HepG2 (cell line): ENCODE data around the gene LYRM7. TPM values are rescaled to one million over a fixed set of nuclear protein-coding genes. Genes with fewer than 3 reads are reported as not detected.

Source experiments
- ARNT ChIP-seq: fragments of 450-650 bp; IDR thresholded peaks from 2 replicates; pipeline ENCODE4 v1.6.1; 2017
- CERS6 ChIP-seq: sonication (generic); formaldehyde crosslinking; IDR thresholded peaks from 2 replicates; pipeline ENCODE4 v1.5.0; 2020; ENCODE audit warnings: missing genetic modification reagents
- ETV5 ChIP-seq: IDR thresholded peaks from 2 replicates; pipeline ENCODE4 v1.6.1; 2018; ENCODE audit warnings: missing biosample characterization, missing genetic modification reagents, inconsistent platforms, borderline replicate concordance
- GMEB1 ChIP-seq: sonication (generic); formaldehyde crosslinking; IDR thresholded peaks from 2 replicates; pipeline ENCODE4 v1.5.1; 2020; ENCODE audit warnings: missing genetic modification reagents, mild to moderate bottlenecking, borderline replicate concordance
- HMGXB4 ChIP-seq, 2 experiments: sonication (generic) in 1 of 2; formaldehyde crosslinking in 1 of 2; IDR thresholded peaks; 2 replicates each; pipeline versions ENCODE4 v1.4.0 to v1.6.1; 2018 to 2020; ENCODE audit warnings: missing genetic modification reagents in 2 of 2, borderline replicate concordance in 1 of 2, low read depth in 1 of 2, mild to moderate bottlenecking in 1 of 2, missing biosample characterization in 1 of 2
- HNRNPUL1 ChIP-seq: fragments of 200-400 bp; formaldehyde crosslinking; IDR thresholded peaks from 2 replicates; pipeline ENCODE4 v1.6.1; 2017; ENCODE audit warnings: low read depth, mild to moderate bottlenecking, low read length, moderate library complexity
- IKZF5 ChIP-seq: IDR thresholded peaks from 2 replicates; pipeline ENCODE4 v1.6.1; 2018; ENCODE audit warnings: missing genetic modification reagents, mild to moderate bottlenecking, missing compliant biosample characterization
- JUND ChIP-seq: sonication (generic); formaldehyde crosslinking; IDR thresholded peaks from 2 replicates; pipeline ENCODE4 v1.8.0; 2022; ENCODE audit warnings: mild to moderate bottlenecking, missing genetic modification reagents
- KDM5A ChIP-seq: fragments of 200-600 bp; sonication (generic); IDR thresholded peaks from 2 replicates; pipeline ENCODE4 v1.7.0; 2018; ENCODE audit warnings: antibody characterized with exemption, mild to moderate bottlenecking, low read length, borderline replicate concordance
- KLF12 ChIP-seq: sonication (generic); formaldehyde crosslinking; IDR thresholded peaks from 2 replicates; pipeline ENCODE4 v1.4.0; 2020; ENCODE audit warnings: missing genetic modification reagents, borderline replicate concordance
- MAFG ChIP-seq: sonication (generic); formaldehyde crosslinking; IDR thresholded peaks from 2 replicates; pipeline ENCODE4 v1.5.1; 2020; ENCODE audit warnings: mild to moderate bottlenecking, missing genetic modification reagents
- MTF2 ChIP-seq: sonication (generic); formaldehyde crosslinking; IDR thresholded peaks from 2 replicates; pipeline ENCODE4 v1.5.0; 2020; ENCODE audit warnings: missing genetic modification reagents, borderline replicate concordance
- NONO ChIP-seq, 2 experiments: fragments of 450-650 bp in 1 of 2; sonication (generic) in 1 of 2; formaldehyde crosslinking in 1 of 2; IDR thresholded peaks in 1 of 2; conservative IDR thresholded peaks in 1 of 2; 2 replicates each; pipeline versions ENCODE4 v1.6.1 to v1.8.0; 2017 to 2022; ENCODE audit warnings: mild to moderate bottlenecking in 1 of 2, missing genetic modification reagents in 1 of 2, moderate library complexity in 1 of 2
- PHF21A ChIP-seq: sonication (generic); formaldehyde crosslinking; IDR thresholded peaks from 2 replicates; pipeline ENCODE4 v1.5.0; 2020; ENCODE audit warnings: mild to moderate bottlenecking, missing genetic modification reagents
- RBM22 ChIP-seq: fragments of 200-400 bp; formaldehyde crosslinking; optimal IDR thresholded peaks from 2 replicates; pipeline ENCODE3; 2017; ENCODE audit warnings: mild to moderate bottlenecking, low read length, moderate library complexity
- SNAI1 ChIP-seq: sonication (generic); formaldehyde crosslinking; IDR thresholded peaks from 2 replicates; pipeline ENCODE4 v1.5.0; 2020; ENCODE audit warnings: mild to moderate bottlenecking, missing genetic modification reagents, borderline replicate concordance
- SPEN ChIP-seq: sonication (generic); formaldehyde crosslinking; IDR thresholded peaks from 2 replicates; pipeline ENCODE4 v1.5.1; 2020; ENCODE audit warnings: low read depth, mild to moderate bottlenecking, missing genetic modification reagents
- TOPORS ChIP-seq: sonication (generic); formaldehyde crosslinking; IDR thresholded peaks from 2 replicates; pipeline ENCODE4 v1.8.0; 2023; ENCODE audit warnings: mild to moderate bottlenecking, missing genetic modification reagents
- WIZ ChIP-seq: sonication (generic); formaldehyde crosslinking; IDR thresholded peaks from 2 replicates; pipeline ENCODE4 v1.5.1; 2020; ENCODE audit warnings: mild to moderate bottlenecking, missing genetic modification reagents
- ZBTB38 ChIP-seq: sonication (generic); formaldehyde crosslinking; IDR thresholded peaks from 2 replicates; pipeline ENCODE4 v1.5.1; 2020; ENCODE audit warnings: mild to moderate bottlenecking, missing genetic modification reagents
- ZBTB42 ChIP-seq: sonication (generic); formaldehyde crosslinking; IDR thresholded peaks from 2 replicates; pipeline ENCODE4 v1.5.0; 2020; ENCODE audit warnings: mild to moderate bottlenecking, missing genetic modification reagents
- ZNF296 ChIP-seq: sonication (generic); formaldehyde crosslinking; conservative IDR thresholded peaks from 2 replicates; pipeline ENCODE4 v1.5.0; 2020; ENCODE audit warnings: mild to moderate bottlenecking, missing genetic modification reagents
- ZNF841 ChIP-seq: sonication (generic); formaldehyde crosslinking; IDR thresholded peaks from 2 replicates; pipeline ENCODE4 v1.8.1; 2023; ENCODE audit warnings: missing genetic modification reagents, borderline replicate concordance
- polyA plus RNA-seq, 8 experiments: library from polyadenylated mRNA; depleted of rRNA in 3 of 8; stranded (reverse) in 7 of 8; unstranded in 1 of 8; fragments of >200 nt; fragmentation: Illumina TruSeq in 4 of 8; extraction: Trizol in 4 of 8; gene quantifications; 2 replicates each; pipeline versions ENCODE4 v1.2.1 to v1.2.3, GENCODE V29; 2011 to 2016; ENCODE audit warnings: low read depth in 4 of 8, missing spikeins in 1 of 8, mixed read lengths in 1 of 8; ENCODE audit not compliant: insufficient read depth in 1 of 8
- total RNA-seq, 5 experiments: library from RNA; depleted of rRNA; stranded (reverse); fragments of >200 nt; fragmentation: Illumina TruSeq; extraction: Trizol; gene quantifications; 2 replicates each; pipeline ENCODE4 v1.2.3, GENCODE V29; 2016; ENCODE audit warnings: low read depth in 1 of 5

LYRM7 gene
- total and polyA plus RNA-seq, 2 of the 13 experiments (the other 11 are each of a cell fraction or from before 2014, with no cell fraction given), result 3.0 to 5.5 TPM

- TF ChIP-seq GMEB1 (CRISPR knock-in tag) (no peak), ZBTB38 (no peak; the same call in 1 of the 2 replicates), KLF12 (CRISPR knock-in tag) (peak; percentile 68; the same call in 1 of the 2 replicates), ARNT (no peak), HNRNPUL1 (no peak), ETV5 (CRISPR knock-in tag) (peak; percentile 37; the same call in 1 of the 2 replicates), NONO (IDR thresholded peaks at IDR 0.05) (no peak), NONO (CRISPR knock-in tag; conservative IDR thresholded peaks at IDR 0.05) (no peak), TOPORS (CRISPR knock-in tag) (no peak; the same call in 1 of the 2 replicates), MTF2 (CRISPR knock-in tag) (no peak), MAFG (no peak), SPEN (peak; percentile 49; the same call in 1 of the 2 replicates), IKZF5 (CRISPR knock-in tag) (no peak), KDM5A (no peak), PHF21A (CRISPR knock-in tag) (no peak), ZBTB42 (CRISPR knock-in tag) (no peak), WIZ (CRISPR knock-in tag) (no peak), RBM22 (no peak), ZNF841 (CRISPR knock-in tag) (no peak), ZNF296 (CRISPR knock-in tag) (no peak), HMGXB4 (CRISPR knock-in tag; IDR thresholded peaks at IDR 0.05; ENCODE audit: borderline replicate concordance in 1 of 2, low read depth in 1 of 2) (peak in 1 of 2 experiments; percentile 66; a peak in 3 of 4 replicates), JUND (CRISPR knock-in tag) (no peak), CERS6 (CRISPR knock-in tag) (peak; percentile 74; the same call in 1 of the 2 replicates), SNAI1 (CRISPR knock-in tag) (no peak)
Observed at GRCh38 chr5:131164191-131165118, 6.3 kb upstream of the LYRM7 start (continued).
